ENCODE results near the gene ME3.

Gene ME3

GRCh38 chr11:86475027-86475426 is 197.4 kb downstream of the ME3 start:
- H3K27ac ChIP-seq (ENCODE audit: insufficient read depth, low read length, poor library complexity, severe bottlenecking): no peak overlapping the region

GRCh38 chr11:86473991-86474833 is 198.2 kb downstream of the ME3 start:
- Histone ChIP-seq H3K4me1 (ENCODE audit: control insufficient read depth, insufficient read depth, low read length, poor library complexity, severe bottlenecking) (no peaks in the 10 kb centered on the region), H3K4me3 (ENCODE audit: insufficient read depth, low read depth, low read length, poor library complexity, severe bottlenecking) (no peak overlapping the region), H3K36me3 (ENCODE audit: control insufficient read depth, insufficient read depth, low read length) (no peaks in the 10 kb centered on the region), H3K27ac (ENCODE audit: insufficient read depth, low read length, poor library complexity, severe bottlenecking) (no peak overlapping the region), H3K9me3 (ENCODE audit: control insufficient read depth, low read length) (no peaks in the 10 kb centered on the region), H3K27me3 (replicated peaks; ENCODE audit: control insufficient read depth, insufficient read depth, low read length, poor library complexity, severe bottlenecking) (no peaks in the 10 kb centered on the region)
- DNase-seq: no peak

More at GRCh38 chr11:86475027-86475426, 197.4 kb downstream of the ME3 start:
- Histone ChIP-seq H3K4me1 (ENCODE audit: control insufficient read depth, insufficient read depth, low read length, poor library complexity, severe bottlenecking) (no peaks in the 10 kb centered on the region), H3K27me3 (replicated peaks; ENCODE audit: control insufficient read depth, insufficient read depth, low read length, poor library complexity, severe bottlenecking) (no peaks in the 10 kb centered on the region), H3K36me3 (ENCODE audit: control insufficient read depth, insufficient read depth, low read length) (no peaks in the 10 kb centered on the region), H3K9me3 (ENCODE audit: control insufficient read depth, low read length) (no peaks in the 10 kb centered on the region), H3K4me3 (ENCODE audit: insufficient read depth, low read depth, low read length, poor library complexity, severe bottlenecking) (no peak overlapping the region)
- DNase-seq: no peak

DNA sequence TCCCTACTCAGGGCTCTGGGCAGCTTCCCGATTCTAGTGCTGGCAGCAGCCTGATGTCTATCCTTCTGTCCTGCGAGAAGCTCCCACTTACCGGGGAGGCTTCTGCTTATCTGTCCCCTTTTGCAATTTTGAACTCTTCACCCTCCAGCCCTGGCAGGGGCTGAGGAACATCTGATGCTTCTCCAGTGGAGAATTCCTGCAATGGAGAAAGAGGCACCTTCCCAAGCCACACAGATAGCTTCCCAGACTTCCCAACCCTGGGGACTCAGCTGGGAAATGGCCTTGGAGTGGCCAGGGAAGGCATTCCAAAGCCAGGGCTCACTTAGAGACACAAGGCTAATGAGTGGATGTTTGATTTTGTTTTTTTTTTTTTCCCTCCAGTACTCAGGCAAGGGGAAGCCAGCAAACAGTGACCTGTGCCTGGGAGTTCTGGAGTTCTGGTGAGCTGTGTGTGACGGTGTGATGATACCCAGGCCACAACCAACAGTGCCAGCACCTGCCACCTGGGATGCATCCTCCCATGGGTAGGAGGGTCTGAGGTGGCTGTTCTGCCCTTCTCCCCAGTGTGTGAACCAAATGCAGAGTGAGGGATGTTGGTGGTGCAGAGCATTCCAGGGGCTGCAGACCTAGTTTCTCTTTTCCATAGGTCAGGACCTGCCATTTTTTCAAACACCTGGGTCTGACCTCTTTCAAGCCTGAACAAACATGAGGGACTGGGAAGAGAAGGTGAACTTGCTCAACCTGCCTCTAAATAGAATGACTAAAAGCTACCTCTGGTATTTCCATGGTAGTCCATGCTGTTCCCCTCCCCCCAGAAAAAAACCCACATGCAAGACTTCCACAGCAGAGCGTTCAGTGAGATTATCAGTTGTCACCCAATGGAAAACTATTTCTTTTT is 202.7 kb downstream of the ME3 start:
- no peak for DNase-seq
- Histone ChIP-seq H3K27ac (ENCODE audit: insufficient read depth, low read length, poor library complexity, severe bottlenecking) (no peak overlapping the region), H3K27me3 (replicated peaks; ENCODE audit: control insufficient read depth, insufficient read depth, low read length, poor library complexity, severe bottlenecking) (no peaks in the 10 kb centered on the region), H3K4me1 (ENCODE audit: control insufficient read depth, insufficient read depth, low read length, poor library complexity, severe bottlenecking) (no peaks in the 10 kb centered on the region), H3K4me3 (ENCODE audit: insufficient read depth, low read depth, low read length, poor library complexity, severe bottlenecking) (no peak overlapping the region), H3K36me3 (ENCODE audit: control insufficient read depth, insufficient read depth, low read length) (no peaks in the 10 kb centered on the region), H3K9me3 (ENCODE audit: control insufficient read depth, low read length) (no peaks in the 10 kb centered on the region)

DNA sequence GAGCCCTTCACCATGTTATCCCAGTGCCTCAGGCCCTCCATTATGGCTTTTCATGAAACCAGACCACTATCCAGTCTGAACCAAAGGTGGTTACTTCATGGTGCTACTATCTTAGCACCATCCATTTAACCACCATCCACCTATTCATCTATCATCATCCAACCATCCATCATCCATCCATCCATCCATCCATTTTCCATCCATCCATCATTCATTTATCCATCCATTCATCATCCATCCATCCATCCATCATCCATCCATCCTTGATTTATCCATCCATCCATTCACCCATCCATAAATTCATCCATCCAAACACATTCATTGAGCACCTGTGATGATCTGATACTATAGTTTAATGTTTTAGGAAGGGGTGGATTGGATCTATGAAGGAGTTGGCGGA is 204.2 kb downstream of the ME3 start:
- H3K4me3 ChIP-seq (ENCODE audit: insufficient read depth, low read depth, low read length, poor library complexity, severe bottlenecking): no peak overlapping the region
- no peaks in the 10 kb centered on the region for H3K9me3 ChIP-seq (ENCODE audit: control insufficient read depth, low read length)
- no peaks in the 10 kb centered on the region for H3K36me3 ChIP-seq (ENCODE audit: control insufficient read depth, insufficient read depth, low read length)
- H3K27me3 ChIP-seq (replicated peaks; ENCODE audit: control insufficient read depth, insufficient read depth, low read length, poor library complexity, severe bottlenecking): no peaks in the 10 kb centered on the region
- no peaks in the 10 kb centered on the region for H3K4me1 ChIP-seq (ENCODE audit: control insufficient read depth, insufficient read depth, low read length, poor library complexity, severe bottlenecking)
- no peak for DNase-seq
- no peak overlapping the region for H3K27ac ChIP-seq (ENCODE audit: insufficient read depth, low read length, poor library complexity, severe bottlenecking)

DNA sequence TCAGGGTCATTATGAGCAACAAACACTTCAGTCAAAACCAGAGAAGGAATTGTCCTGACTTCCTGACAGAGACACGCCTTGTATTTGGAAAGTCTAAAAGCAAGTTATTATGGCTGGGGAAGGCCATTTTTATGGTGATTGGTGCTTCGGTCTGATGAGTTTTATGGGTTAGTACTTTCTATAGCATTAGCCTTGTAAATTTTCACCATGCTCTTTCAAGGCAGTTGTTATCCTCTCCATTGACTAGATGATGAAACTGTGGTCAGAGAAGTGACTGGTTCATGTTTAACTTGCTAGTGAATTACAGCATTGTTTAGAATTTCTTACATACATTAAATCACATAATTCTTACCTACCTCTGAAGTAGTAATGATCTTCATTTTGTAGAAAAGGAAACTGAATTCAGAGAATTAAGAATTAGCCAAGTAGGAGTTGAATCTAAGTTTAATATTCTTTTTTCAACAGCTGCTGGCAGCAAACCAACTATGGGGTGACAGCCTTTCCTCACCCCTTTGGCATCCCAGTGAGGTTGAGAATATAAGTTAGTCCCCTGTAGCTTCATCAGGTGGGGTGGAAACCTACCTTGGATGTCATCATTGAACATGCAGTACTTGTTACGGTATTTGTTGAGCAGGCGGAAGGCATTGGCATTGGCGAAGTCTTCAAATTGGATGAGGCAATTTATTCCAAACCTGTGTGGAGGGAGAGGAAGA is 207.8 kb downstream of the ME3 start:
- Histone ChIP-seq H3K36me3 (ENCODE audit: control insufficient read depth, insufficient read depth, low read length) (no peaks in the 10 kb centered on the region), H3K4me3 (ENCODE audit: insufficient read depth, low read depth, low read length, poor library complexity, severe bottlenecking) (no peak overlapping the region), H3K9me3 (ENCODE audit: control insufficient read depth, low read length) (no peaks in the 10 kb centered on the region), H3K4me1 (ENCODE audit: control insufficient read depth, insufficient read depth, low read length, poor library complexity, severe bottlenecking) (no peaks in the 10 kb centered on the region), H3K27ac (ENCODE audit: insufficient read depth, low read length, poor library complexity, severe bottlenecking) (no peak overlapping the region), H3K27me3 (replicated peaks; ENCODE audit: control insufficient read depth, insufficient read depth, low read length, poor library complexity, severe bottlenecking) (no peaks in the 10 kb centered on the region)
- no peak for DNase-seq

DNA sequence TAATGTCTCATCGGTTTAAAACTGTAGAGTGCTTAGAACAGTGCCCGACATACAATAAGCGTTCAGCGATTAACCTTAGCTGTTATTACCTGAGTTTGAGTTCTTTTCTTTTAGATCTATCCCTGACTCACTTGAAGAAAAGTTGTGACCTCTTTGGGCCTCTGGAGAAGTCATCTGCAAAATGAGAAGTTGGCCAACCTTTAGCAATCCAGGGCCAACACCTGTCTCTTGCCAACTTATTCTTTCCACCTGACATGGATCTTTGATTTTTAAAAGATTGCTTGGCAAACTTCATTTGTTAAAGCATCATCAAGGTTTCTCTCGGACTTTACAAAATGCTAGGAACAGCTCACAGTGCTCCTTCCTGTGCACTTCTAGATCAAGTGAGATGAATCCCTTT is 208.5 kb downstream of the ME3 start:
- DNase-seq: no peak
- H3K27ac ChIP-seq (ENCODE audit: insufficient read depth, low read length, poor library complexity, severe bottlenecking): no peak overlapping the region
- no peaks in the 10 kb centered on the region for H3K27me3 ChIP-seq (replicated peaks; ENCODE audit: control insufficient read depth, insufficient read depth, low read length, poor library complexity, severe bottlenecking)
- no peaks in the 10 kb centered on the region for H3K9me3 ChIP-seq (ENCODE audit: control insufficient read depth, low read length)
- no peaks in the 10 kb centered on the region for H3K36me3 ChIP-seq (ENCODE audit: control insufficient read depth, insufficient read depth, low read length)
- H3K4me1 ChIP-seq (ENCODE audit: control insufficient read depth, insufficient read depth, low read length, poor library complexity, severe bottlenecking): no peaks in the 10 kb centered on the region
- H3K4me3 ChIP-seq (ENCODE audit: insufficient read depth, low read depth, low read length, poor library complexity, severe bottlenecking): no peak overlapping the region

DNA sequence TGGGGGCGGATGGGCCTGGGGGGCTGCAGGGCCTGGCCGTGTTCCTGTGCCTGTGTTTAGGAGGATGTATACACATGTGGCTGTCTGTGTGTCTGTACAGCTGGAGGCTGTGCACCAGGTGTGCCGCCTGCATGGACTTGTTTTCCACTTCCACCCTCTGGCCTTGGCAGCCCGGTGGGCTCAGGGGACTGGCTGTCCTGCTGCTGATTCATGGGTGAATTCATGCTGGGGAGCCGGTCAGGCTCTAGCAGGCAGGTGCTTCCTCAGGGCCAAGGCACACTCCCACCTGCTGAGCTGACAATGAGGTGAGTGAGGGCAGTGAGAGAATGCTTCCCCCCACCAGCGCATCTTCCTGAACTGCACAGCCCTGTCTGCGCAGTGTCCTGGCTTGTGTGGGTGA is 209.3 kb downstream of the ME3 start:
- H3K9me3 ChIP-seq (ENCODE audit: control insufficient read depth, low read length): no peaks in the 10 kb centered on the region

GRCh38 chr11:86461892-86462291 is 210.5 kb downstream of the ME3 start:
- Histone ChIP-seq H3K4me3 (ENCODE audit: insufficient read depth, low read depth, low read length, poor library complexity, severe bottlenecking) (no peak overlapping the region), H3K36me3 (ENCODE audit: control insufficient read depth, insufficient read depth, low read length) (no peaks in the 10 kb centered on the region), H3K4me1 (ENCODE audit: control insufficient read depth, insufficient read depth, low read length, poor library complexity, severe bottlenecking) (no peaks in the 10 kb centered on the region), H3K27me3 (replicated peaks; ENCODE audit: control insufficient read depth, insufficient read depth, low read length, poor library complexity, severe bottlenecking) (no peaks in the 10 kb centered on the region), H3K9me3 (ENCODE audit: control insufficient read depth, low read length) (no peaks in the 10 kb centered on the region), H3K27ac (ENCODE audit: insufficient read depth, low read length, poor library complexity, severe bottlenecking) (no peak overlapping the region)
- DNase-seq: no peak

More for the DNA sequence above, 209.3 kb downstream of the ME3 start:
- H3K27ac ChIP-seq (ENCODE audit: insufficient read depth, low read length, poor library complexity, severe bottlenecking): no peak overlapping the region
- H3K36me3 ChIP-seq (ENCODE audit: control insufficient read depth, insufficient read depth, low read length): no peaks in the 10 kb centered on the region
- DNase-seq: no peak
- H3K27me3 ChIP-seq (replicated peaks; ENCODE audit: control insufficient read depth, insufficient read depth, low read length, poor library complexity, severe bottlenecking): no peaks in the 10 kb centered on the region
- no peaks in the 10 kb centered on the region for H3K4me1 ChIP-seq (ENCODE audit: control insufficient read depth, insufficient read depth, low read length, poor library complexity, severe bottlenecking)
- no peak overlapping the region for H3K4me3 ChIP-seq (ENCODE audit: insufficient read depth, low read depth, low read length, poor library complexity, severe bottlenecking)

DNA sequence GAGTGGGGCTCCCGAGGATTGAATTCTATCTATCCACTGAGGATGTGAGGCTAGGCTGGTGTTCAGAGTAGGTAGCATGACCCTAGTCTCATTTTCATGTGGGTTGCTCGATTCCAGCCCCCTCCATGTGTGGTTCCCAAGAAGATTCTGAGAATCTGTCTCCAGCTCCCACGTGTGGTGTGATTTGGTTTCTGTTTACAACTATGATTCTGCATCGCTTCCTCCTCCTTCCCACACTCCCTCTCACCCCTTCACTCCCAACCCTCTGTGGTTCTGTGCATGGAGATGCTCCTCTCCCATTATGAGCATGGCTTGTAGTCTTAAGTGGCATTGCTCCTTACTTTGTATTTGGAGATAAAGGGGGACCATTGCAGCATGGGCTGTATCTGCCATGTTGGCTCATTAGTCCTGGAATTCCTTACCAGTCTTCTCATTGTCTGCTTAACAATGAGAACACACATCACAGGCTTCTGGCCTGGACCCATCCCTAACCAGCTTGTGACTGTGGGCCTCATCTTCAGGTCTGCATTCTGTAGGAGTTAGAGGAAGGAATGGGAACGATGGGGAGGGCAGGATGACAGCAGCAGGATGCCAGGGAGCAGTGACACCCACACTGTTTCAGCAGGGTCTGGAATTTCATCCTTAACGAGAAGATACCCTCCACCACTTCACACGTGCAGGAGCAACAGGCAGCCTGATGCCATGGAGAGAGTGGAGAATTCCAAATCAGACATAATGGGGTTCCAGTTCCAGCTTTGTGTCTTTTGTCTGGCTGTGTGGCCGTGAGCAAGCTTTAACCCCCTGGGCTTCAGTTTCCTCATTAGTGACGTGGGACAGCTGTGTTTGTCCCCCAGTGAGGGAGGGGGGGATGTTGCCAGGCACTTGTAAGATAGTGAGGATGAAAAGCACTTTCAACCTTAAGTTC is 211.7 kb downstream of the ME3 start:
- Histone ChIP-seq H3K27ac (ENCODE audit: insufficient read depth, low read length, poor library complexity, severe bottlenecking) (no peak overlapping the region), H3K4me3 (ENCODE audit: insufficient read depth, low read depth, low read length, poor library complexity, severe bottlenecking) (no peak overlapping the region), H3K27me3 (replicated peaks; ENCODE audit: control insufficient read depth, insufficient read depth, low read length, poor library complexity, severe bottlenecking) (no peaks in the 10 kb centered on the region), H3K9me3 (ENCODE audit: control insufficient read depth, low read length) (no peaks in the 10 kb centered on the region), H3K36me3 (ENCODE audit: control insufficient read depth, insufficient read depth, low read length) (no peaks in the 10 kb centered on the region), H3K4me1 (ENCODE audit: control insufficient read depth, insufficient read depth, low read length, poor library complexity, severe bottlenecking) (no peaks in the 10 kb centered on the region)
- no peak for DNase-seq
